Measurements from ENCODE around the gene RCOR1. TPM values are rescaled to one million over a fixed set of nuclear protein-coding genes. Genes with fewer than 3 reads are reported as not detected.

The RCOR1 gene
- total and polyA plus RNA-seq, 2 of the 4 experiments (the other 2 are of a cell fraction) = 9.0 to 11.2 TPM

DNA sequence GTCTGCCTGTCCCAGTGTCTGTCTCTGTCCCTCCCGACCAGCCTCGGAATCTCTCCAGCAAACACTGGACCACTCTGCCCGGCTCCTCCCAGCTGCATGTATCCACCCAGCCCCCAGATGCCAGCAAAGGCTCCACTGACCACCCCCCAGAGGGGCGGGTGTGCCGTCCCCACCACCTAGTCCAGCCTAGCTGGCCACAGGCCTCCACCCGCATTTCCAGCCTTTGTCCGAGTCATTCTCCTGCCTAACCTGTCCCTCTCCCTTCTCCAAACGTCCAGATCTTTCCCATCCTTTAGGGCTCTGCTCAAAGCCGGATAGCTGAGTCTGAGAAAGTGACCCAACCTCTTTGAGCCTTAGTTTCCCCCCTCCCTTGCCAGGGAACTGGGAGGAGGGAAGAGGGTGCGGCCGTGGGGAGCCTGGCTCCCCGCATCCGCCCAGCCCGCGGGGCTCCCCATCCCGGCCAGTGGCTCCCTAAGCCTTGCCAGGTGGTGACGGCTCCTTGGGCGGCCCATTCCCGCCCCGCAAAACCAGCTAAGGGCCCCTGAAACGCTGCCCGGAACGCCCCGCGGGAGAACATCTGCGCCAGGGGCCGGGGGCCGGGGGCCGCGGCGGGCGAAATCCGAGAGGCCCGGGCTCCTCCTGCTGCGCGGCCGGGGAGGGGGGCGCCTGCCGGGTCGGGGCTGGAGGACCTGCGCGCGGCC, 48.3 kb upstream of the RCOR1 start:
- ATAC-seq (ENCODE audit: low read depth) (no peak), DNase-seq (no peak)
- Histone ChIP-seq H3K9ac (ENCODE audit: low read depth, low read length) (no peak overlapping the region), H2AFZ (replicated peaks; ENCODE audit: low read length, poor library complexity) (no peak overlapping the region), H3K4me3 (ENCODE audit: insufficient read depth, low read depth, low read length) (no peak overlapping the region), H3K27ac (ENCODE audit: insufficient read depth, low read length) (no peak overlapping the region), H3K9me3 (ENCODE audit: control insufficient read depth, insufficient read depth, low read length) (0 out of 2 replicates have a peak, but pooled peaks cover 2% of the 10 kb centered on the region), H2BK5ac (ENCODE audit: low read depth, low read length, poor library complexity, severe bottlenecking) (no peak overlapping the region), H2AK5ac (ENCODE audit: low read depth, low read length) (no peak overlapping the region), H3K14ac (replicated peaks; ENCODE audit: low read depth, low read length) (no peak overlapping the region), H3K79me1 (ENCODE audit: low read depth in 1 of 2, low read length in 2 of 2) (no peaks in the 10 kb centered on the region), H2BK20ac (ENCODE audit: low read depth, low read length) (no peak overlapping the region), H2AK9ac (replicated peaks; ENCODE audit: low read depth, low read length, poor library complexity) (peak overlapping the region; percentile 72), H2BK15ac (ENCODE audit: low read depth, low read length) (no peak overlapping the region), H4K91ac (ENCODE audit: insufficient read depth, low read depth, low read length) (no peak overlapping the region), H2BK120ac (ENCODE audit: low read depth, low read length) (no peak overlapping the region), H4K5ac (ENCODE audit: low read depth, low read length) (no peak overlapping the region), H4K20me1 (ENCODE audit: insufficient read depth, low read length) (no peaks in the 10 kb centered on the region), H3K4me1 (ENCODE audit: control insufficient read depth, insufficient read depth, low read length) (peaks cover 10% of the 10 kb centered on the region; the same call in 1 of the 2 replicates), H3K18ac (ENCODE audit: low read depth, low read length) (no peak overlapping the region), H3K56ac (ENCODE audit: extremely low read depth, insufficient read depth, low read length) (no peak overlapping the region), H3K27me3 (ENCODE audit: control insufficient read depth, insufficient read depth, low read length) (peaks cover 18% of the 10 kb centered on the region), H3K4me2 (ENCODE audit: low read depth, low read length) (no peak overlapping the region), H3K4ac (ENCODE audit: low read depth, low read length) (no peak overlapping the region), H3K23ac (ENCODE audit: low read depth, low read length) (no peak overlapping the region), H3K9me1 (ENCODE audit: insufficient read depth, low read length) (no peaks in the 10 kb centered on the region; the same call in 1 of the 2 replicates), H4K8ac (ENCODE audit: low read depth in 2 of 2, low read length in 2 of 2) (no peak overlapping the region), H3K36me3 (ENCODE audit: control insufficient read depth, insufficient read depth, low read length) (no peaks in the 10 kb centered on the region)
- no TSS peak for BruUV-seq (replicated peaks)
- dilution Hi-C loops (cut with HindIII; ENCODE audit: low sequenced_read_pairs, unreplicated experiment) = no loop called here
- ChIA-PET POLR2A (ENCODE audit: unreplicated experiment) (no interaction called here), CTCF (no interaction called here)
- 23% methylated on average over 13 of the region's 43 CpGs; no CpG with 5 or more reads in 1 of the 2 experiments for WGBS, 2 experiments (ENCODE audit: extremely low coverage in 2 of 2, insufficient read length in 1 of 2)
- in situ Hi-C loops (cut with MboI; ENCODE audit: low sequenced_read_pairs) = no loop called here
- TF ChIP-seq, protein P1, sequence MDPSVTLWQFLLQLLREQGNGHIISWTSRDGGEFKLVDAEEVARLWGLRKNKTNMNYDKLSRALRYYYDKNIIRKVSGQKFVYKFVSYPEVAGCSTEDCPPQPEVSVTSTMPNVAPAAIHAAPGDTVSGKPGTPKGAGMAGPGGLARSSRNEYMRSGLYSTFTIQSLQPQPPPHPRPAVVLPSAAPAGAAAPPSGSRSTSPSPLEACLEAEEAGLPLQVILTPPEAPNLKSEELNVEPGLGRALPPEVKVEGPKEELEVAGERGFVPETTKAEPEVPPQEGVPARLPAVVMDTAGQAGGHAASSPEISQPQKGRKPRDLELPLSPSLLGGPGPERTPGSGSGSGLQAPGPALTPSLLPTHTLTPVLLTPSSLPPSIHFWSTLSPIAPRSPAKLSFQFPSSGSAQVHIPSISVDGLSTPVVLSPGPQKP (IDR thresholded peaks at IDR 0.05; ENCODE audit: borderline replicate concordance, low read depth, low read length) = no peak
- TF ChIP-seq BHLHE40 (IDR thresholded peaks at IDR 0.05; ENCODE audit: low read depth, low read length) (no peak), CHD1 (IDR thresholded peaks at IDR 0.05; ENCODE audit: low read depth, low read length) (no peak), RFX5 (IDR thresholded peaks at IDR 0.05; ENCODE audit: low read depth, low read length) (no peak), MAFK (IDR thresholded peaks at IDR 0.05; ENCODE audit: low read depth, low read length) (no peak), RCOR1 (IDR thresholded peaks at IDR 0.05; ENCODE audit: insufficient replicate concordance, low read length) (no peak), CEBPB (IDR thresholded peaks at IDR 0.05; ENCODE audit: low read depth, low read length) (no peak), MXI1 (IDR thresholded peaks at IDR 0.05; ENCODE audit: borderline replicate concordance, low read depth, low read length) (no peak), FOS (IDR thresholded peaks at IDR 0.05; ENCODE audit: low read depth, low read length) (no peak), MAZ (IDR thresholded peaks at IDR 0.05; ENCODE audit: borderline replicate concordance, low read depth, low read length) (no peak)
- intact Hi-C loops (cut with micrococcal nuclease) = no loop called here
